GM19351 (cell line): ENCODE results near the gene R3HCC1L.

Experiments
- ATAC-seq: cut with Tn5 transposase; IDR thresholded peaks from one replicate; pipeline ENCODE4 v1.9.1; 2021; ENCODE audit warnings: mild to moderate bottlenecking, moderate library complexity; ENCODE audit not compliant: unreplicated experiment

Gene R3HCC1L

DNA sequence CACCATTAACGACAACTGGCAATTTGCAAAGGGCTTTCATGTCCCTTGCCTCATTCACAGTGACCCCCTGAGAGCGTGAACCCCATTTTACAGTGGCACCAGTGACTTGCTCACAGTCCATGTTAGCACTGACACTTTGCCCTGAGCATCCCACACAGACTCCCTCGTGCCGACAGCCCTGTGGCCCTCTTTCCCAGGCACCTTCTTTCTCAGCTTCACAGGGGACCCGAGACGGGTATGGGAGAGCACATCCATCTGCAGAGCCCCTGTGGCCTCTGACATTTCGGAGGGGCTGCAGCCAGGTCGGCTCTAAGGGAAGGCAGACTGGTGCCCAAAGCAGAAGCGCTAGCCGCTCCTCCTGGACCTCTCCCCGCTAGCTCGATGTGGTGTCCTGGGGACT, 122.7 kb downstream of the R3HCC1L start:
- ATAC-seq = no peak

DNA sequence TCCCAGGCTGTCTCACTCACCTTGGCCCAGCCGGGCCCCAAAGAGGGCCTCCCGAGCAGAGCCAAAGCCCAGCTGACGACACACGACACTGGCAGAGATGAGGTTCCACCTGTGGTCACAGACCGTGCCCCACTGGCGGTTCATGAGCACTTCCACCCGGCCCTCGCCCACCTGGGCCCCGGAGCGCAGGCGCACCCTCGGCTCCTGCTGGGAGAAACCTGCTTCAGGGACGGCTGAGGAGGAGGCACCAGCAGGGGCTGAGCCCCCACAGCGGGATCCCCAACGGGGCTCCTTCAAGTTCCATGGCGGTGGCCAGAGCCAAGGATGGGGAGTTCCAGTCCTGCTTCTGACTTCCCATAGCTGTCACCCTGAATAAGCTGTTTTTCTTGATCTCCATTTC, 123.5 kb downstream of the R3HCC1L start:
- no peak for ATAC-seq

DNA sequence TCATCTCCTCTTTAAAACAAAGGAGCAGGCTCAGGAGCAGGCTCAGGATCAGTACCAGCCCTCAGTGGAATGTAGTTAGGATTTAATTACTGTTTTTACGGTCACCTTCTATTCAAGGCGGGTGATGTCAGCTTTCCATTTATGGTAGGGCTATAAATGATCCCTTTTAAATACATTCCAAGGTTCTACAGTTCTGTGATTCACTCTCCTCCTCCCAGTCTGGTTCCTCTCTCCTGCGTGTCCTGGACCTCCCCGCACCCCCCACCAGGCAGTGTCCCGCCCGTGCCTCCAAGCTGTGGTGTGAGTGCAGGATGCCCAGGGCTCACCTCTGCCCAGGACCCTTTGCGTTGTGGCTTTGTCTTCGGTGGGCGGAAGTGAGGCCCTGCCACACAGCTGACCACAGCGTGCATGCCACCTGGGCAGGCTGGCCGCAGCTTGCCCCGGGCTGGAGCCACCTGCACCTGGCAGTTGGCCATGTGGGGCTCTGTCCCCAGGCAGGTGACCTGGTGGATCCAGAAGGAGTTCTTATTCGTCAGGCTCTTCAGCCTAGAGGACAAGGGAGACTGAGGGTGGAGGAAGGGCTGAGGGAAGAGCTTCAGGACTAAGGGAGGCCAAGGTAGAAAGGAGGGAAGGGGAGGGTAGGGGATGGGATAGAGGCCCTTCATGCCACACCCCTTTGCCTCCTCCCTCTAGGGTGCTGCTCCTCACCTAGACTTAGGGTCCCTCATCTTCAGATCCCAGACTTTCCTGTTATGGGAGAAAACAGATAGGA, 124.4 kb downstream of the R3HCC1L start:
- no peak for ATAC-seq

DNA sequence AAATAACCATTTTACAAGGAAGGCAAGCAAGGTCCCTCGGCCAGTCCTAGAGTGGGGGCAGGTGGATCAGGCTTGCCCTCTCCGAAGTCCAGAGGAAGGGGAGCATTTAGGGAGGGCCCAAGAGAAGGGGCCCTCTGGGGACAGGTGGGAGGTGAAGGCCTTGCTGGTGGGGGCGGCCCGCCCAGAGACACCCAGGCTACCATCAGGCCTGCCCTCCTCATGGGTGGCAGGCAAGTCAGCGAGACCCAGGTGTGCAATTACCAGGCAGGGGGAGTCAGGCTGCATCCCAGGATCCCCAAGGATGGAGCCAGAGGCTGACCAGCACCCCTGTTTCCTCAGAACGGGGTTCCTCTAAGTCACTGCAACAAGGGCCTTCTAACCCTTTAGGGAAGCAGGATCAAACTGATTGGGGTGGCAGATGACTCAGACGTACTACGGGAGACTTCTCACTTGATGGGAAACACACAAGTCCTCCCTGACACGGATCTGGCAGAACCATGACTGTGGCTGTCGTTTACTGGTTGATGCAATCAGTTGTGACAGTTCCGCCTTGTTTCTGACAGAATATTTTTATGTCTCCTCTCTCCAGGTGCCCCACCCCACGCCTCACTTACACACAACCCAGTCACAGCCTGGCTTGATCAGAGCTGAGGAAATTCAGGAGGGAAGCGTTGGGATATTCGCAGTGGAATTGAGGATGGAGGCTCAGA, 125.3 kb downstream of the R3HCC1L start:
- no peak for ATAC-seq

DNA sequence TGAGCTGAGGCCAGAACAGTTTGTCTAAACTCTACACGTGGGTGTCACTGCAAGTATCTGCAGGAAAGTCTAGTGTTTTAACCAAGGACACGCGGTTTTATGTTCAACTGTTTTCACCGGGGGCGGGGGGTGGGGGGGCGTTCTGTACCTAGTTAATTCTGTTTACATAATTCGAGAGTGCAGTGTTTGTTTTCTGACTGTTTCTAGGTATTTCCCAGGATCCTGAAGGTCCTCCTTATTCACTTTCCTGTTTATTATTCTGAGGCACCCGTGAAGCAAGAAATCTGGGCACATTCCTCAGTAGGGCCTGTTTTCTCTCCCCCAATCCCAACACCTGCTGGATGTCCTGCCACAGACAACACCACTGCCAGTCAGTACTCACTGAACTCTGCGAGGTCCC, 125.9 kb downstream of the R3HCC1L start:
- ATAC-seq = no peak

DNA sequence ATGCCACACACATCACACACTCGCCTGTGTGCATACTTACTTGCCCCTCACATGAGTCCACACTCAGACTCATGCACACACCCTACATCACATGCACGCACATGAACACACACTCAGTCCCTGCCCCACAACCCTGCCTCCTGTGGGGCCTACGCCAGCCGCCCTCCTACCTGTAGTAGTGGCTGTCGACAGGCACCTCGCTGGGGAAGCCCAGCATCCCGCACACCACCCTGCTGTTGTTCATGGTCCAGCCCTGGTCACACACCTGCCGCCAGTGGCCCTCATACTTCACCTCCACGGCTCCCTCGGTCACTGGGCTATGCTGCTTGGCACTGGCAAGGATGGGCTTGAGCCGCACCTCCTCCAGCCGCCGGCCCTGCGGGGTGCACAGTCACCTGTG, 126.3 kb downstream of the R3HCC1L start:
- ATAC-seq = no peak

DNA sequence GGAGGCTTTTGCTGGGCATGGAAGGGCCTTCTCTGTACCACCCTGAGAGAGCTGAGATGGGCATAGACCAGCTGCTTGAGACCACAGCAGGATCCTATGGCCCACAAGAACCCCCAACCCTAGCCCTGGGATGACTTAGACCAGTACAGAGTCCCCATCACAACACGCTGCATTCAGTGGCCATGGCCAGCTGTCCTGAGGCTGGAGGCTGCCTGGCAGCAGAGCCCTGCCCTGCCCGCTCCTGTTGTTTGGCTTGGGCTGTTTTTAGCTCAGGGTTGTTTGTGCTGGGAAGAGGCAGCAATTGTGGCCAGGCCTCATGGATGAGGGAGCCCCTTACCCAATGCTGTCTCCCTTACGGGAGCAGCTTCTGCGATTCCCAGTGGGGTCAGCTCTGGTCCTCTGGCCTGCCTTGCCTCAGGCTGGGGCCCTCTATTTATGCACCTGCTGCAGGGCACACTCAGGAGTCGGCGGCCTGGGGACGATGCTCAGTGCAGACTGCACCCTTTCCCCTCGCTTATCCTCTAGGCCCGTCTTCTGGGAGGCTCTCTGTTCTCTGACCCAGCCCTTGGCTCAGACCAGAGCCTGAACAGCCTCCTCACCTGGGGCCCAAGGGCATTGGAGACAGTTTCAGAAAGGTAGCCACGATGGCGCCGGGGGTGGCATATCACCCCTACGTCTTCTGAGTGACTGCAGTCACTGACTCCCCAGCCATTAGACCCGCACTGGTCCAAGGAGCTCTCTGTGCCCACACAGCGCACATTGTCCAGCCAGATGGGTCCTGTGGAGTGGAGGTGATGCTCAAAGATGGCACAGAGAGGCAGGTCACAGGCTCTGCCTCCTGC, 127.2 kb downstream of the R3HCC1L start:
- no peak for ATAC-seq

DNA sequence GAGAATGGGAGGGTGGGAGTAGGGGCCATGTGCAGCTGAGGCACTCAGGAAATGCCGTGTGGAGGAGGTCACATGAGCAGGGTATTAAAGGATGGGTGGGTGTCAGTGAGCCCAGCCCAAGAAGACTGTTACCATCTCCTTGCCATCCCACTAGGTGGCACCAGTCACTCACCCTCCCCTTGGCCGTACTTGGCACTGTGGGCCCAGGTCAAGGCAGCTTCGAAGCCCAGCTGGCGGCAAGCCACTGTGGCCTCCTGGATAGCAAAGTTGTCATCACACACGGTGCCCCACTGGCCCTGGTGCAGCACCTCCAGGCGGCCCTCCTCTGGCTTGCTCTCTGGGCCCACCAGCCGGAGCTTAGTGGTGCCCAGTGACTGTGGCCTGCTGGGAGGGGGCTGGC, 128.1 kb downstream of the R3HCC1L start:
- ATAC-seq = no peak

DNA sequence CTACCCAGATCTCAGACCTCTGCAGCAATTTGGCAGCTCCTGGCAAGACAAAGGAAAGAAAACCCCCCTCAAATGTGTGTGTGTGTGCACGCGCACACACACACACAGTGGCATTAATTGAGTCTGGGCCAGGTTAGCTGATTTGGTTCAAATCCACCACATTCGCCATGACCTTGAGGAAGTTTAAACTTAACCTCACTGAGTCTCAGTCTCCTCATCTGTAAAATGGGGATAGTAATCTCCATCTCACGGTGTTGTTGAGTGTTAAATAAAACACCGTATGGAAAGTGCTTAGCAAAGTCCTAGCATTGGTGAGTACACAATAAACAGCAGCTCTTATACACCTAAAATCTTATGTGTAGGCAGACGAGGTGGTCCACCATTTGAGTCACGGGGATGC, 128.6 kb downstream of the R3HCC1L start:
- no peak for ATAC-seq

DNA sequence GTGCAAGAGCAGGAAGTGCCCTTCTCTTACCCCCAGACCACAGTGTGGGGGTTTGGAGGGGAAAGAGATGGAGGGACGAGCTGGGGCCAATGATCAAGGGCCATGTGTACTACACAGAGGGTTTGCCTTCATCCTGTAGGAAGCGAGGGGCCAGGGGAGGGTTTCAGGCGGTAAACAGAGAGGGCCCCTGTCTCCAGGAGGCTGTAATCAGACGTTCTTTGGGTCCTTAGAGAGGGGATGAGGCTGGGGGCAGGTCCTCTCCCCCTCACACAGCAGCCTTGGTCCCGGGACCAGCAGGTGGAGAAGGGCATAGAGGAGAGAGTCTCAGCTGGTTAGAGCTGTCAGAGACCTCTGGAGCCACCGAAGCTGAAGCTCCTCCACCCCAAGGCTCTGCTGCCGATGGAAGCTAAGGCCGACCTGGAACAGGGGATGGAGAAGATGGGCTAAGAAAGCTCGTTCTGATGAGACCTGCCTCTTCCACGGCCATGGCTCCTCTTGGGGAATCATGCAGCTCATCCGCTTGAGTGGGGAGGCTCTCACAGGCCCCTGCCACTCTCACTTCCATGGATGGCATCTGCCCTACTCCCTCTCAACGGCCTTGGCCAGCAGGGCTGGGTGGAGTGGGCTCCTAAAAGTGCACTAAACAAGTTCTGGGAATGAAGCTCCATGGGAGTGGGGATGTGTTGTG, 130.1 kb downstream of the R3HCC1L start:
- ATAC-seq = no peak

DNA sequence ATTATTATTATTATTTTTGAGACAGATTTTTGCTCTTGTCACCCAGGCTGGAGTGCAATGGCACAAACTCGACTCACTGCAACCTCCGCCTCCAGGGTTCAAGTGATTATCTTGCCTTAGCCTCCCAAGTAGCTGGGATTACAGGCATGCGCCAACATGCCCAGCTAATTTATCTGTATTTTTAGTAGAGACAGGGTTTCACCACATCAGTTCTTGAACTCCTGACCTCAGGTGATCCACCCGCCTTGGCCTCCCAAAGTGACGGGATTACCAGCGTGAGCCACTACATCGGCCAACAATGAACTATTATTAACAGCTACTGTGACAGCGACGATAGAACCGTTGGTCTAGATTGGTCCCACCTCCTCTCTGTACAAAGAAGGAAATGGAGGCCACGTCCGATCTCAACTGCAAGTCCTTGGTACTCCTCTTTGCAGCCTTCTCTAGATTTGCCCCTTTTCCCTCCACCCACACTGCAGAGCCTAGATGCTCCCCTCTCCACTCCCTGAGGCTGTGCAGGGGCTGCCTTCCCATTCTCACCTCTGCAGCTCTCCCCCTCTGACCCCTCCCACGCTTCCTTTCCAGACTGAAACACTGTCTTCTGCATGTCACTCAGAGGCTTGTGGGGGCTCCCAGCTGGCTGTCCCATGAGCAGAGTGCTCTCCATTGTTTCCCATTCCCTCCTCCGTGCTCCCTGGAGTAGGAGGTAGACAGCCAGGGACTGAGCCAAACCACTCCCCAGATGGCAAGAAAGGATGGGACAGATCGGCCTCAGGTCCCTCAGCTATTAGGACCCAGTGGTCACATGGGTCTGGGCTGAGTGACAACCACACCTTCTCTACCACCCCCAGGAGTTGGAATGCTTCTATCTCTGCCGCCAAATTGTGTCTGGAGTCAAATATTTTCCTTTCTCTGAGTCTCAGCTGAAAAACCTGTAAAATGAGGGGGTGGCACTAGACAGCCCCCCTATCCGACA, 131.2 kb downstream of the R3HCC1L start:
- no peak for ATAC-seq

DNA sequence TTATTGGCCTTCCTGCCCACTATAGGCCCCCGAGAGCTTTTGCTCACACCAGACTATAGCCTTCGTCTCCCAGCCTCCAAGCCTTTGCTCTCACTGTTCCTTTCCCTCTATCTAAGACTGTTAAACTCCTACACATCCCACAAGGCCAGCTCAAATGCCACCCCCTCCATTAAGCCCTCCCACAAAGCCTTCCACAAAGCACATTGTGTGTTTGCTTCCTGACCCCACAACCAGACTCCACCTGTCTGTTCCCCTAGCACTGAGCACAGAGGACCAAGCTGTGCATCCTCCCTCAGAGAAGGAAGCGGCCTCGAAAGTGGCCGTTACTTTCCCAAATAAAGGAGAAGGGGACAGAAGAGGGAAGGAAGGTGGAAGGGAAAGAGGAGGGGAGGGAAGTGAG, 132.2 kb downstream of the R3HCC1L start:
- no peak for ATAC-seq

DNA sequence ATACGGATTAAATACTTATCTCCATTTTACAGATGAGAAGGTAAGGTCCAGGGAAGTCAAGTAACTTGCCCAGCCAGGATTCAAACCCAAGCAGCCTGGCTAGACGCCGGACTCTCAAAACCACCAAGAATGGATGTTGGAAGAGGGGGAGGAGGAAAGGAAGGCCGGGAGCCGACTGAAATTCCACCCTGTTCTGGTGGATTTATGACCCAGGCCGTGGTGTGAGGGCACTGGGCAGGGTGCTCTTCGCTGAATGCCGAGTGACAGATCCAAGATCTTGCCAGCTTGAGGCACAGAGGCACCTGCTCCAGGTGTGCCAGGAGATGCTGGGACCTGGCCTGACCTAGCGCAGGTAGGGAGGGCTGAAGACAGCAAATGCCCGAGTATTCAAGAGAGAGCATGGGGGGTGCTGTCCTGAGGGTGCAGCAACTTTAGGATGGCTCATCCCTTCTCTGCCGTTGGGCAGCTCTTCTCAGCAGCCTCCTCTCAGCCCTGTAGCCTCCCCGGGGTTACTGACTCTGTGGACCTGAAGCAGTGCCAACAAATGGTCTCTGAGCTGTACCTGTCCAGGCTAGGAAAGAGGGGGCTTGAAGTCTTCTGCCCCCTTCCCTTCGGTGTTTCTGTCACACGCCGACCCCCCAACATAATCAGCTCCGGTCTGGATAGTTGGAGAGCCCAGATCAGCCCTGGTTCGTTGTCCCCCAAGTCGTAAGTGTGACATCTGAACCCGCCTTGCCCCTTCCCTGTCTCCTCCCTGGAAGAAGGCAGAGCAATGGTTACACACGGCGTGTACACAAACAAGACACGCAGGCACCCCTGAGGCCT, 132.8 kb downstream of the R3HCC1L start:
- ATAC-seq = no peak

DNA sequence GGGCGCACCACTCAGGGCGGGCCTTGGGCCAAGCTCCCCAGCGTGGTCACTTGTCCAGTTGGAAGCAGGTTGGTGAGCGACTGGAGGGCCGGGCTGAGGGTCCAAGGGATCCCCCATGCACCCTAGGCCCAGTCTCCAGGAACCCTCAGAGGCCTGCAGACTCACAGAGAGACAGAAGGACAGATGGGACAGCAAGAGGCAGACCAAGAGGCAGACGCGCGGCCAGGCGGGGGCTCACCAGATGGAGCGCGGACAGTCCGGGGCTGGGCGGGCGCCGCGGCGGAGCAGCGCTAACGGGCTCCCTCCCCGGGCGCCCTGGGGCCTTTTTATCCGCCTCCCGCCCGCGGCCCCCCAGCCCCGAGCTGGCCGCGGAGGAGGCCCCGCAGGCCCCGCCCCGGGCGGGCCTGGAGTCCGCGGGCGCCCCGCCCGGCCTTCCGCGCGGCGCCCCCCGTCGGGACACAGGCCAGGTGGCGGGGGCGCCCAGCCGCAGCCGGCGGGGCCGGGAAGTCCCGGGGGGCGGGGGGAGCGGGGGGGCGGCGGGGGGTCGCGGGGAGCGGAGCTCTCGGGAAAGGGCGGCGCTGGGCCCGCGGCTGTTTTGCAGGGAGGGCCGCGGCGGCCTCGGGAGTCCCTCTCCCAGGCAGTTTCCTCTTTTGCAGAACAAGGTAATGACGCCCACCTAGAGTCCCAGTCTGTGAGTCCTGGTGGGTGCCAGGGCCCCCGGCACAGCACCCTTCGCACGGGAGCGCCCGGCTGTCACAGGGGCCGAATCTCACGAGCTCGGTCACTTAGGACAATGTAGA, 133.6 kb downstream of the R3HCC1L start, which contains the start of gene LOXL4:
Gene LOXL4, minus strand, starts transcription at position 301 of the 800 bp plus-strand sequence. CDS start 5,175 bp downstream, outside the sequence.
- ATAC-seq = no peak

DNA sequence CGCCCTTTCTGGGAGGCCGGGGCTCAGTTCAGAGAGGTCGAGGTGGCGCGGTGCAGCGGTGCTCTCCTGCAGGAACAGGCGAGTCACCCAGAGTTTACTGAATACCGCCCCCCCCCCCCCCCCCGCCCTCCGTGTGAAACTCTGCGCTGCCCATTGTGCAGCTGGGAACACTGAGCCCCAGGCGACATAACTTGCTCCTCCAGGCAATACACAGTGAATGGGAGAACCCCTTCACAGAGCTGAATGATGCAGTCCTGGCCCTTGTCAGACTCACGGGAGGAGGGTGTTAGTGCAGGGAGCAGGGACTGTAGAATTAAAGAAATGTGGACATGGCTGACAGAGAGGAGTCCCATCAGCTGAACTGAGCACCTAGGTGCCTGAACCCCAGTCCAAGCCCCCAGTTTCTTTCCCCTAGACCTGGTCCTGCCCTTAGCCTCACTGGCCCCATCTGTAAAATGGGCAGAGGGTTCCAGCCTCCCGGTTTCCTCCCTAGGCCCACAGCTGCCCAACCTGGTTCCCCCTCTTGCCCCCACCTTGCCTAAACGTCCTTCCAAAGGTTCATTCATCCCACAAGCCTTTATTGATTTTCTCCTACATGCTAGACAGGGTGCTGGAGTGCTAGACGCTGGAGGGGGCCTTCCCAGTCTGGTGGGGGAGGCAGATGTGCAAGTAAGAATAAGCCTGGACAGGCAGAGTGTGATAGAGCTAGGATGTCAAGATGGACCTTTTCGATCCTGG, 134.4 kb downstream of the R3HCC1L start:
- ATAC-seq = no peak

DNA sequence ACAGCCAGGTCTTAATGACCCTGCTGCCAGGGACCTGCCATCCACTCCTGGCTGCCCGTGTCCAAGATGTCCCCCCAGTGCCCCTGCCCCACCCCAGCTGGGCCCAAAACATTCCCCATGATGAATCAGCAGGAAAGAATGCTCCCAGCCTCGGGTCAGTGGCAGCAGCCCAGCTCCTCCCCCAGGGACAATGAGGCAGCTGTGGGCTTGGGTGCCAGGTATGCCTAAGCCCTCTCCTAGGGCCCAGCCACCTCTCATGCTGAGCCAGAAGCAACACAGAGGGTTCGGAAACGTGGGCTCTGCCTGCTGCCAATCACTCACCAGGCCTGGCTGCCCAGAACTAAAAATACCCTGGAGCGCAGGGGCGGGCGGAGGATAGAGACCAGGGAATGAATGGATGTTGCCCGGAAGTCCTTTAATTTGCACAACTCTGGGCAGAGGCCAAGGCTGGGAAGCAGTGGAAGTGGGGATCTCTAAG, 135.0 kb downstream of the R3HCC1L start:
- ATAC-seq = no peak

DNA sequence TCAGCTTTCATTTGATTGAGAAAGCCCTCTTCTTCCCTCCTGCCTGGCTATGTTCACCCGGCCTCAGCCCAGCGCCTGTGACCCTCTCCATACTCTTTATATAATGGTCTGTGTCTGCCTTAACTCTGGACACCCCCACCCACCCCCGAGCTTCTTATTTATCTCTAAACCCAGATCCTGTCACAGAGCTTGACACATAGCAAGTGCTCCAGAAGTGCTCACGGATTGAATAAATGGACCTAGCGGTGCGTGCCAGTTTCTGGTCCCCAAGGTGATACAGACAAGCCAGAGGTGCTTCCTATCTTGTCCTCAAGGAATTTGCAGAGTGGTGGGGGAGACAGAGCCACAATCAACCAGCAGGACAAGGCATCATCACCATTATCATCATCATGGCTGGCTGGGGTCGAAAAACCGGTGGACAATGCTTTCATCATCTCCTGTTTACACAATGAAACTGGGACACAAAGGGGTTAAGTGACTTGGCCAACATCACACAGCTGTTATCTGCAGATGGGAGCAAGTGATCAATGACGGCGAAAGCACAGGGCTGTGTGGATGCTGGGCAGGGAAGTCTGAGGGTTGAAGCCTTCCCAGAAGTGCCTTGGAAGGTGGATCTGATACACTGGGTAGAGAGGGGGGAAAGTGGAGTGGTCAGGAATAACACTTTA, 135.8 kb downstream of the R3HCC1L start:
- no peak for ATAC-seq
